Urinary bladder (tissue), 4 donors: ENCODE results near the gene NPAS3. TPM values are rescaled to one million over a fixed set of nuclear protein-coding genes. Genes with fewer than 3 reads are reported as not detected.

Source experiments
- DNase-seq: peaks from one replicate; pipeline ENCODE4 v3.0.0-alpha.2; 2015; ENCODE audit errors: extremely low spot score
- H3K27ac ChIP-seq: one replicate; pipeline ENCODE4 v1.5.1; 2013; ENCODE audit warnings: low read depth, mild to moderate bottlenecking, moderate library complexity
- H3K36me3 ChIP-seq: one replicate; pipeline ENCODE4 v1.6.1; 2013; ENCODE audit warnings: mild to moderate bottlenecking, moderate library complexity; ENCODE audit not compliant: insufficient read depth
- H3K4me1 ChIP-seq: one replicate; pipeline ENCODE4 v1.6.1; 2013; ENCODE audit warnings: mild to moderate bottlenecking, moderate library complexity; ENCODE audit not compliant: insufficient read depth
- H3K4me3 ChIP-seq: one replicate; pipeline ENCODE4 v1.5.1; 2013; ENCODE audit warnings: low read depth, low read length
- WGBS: extraction: QIAGEN DNeasy Blood & Tissue Kit; methylation state at CpG from one replicate; pipeline ENCODE4 v1.1.7; 2013; 5-methylcytosine and 5-hydroxymethylcytosine counted together
- polyA plus RNA-seq: library from polyadenylated mRNA; stranded (reverse); fragments of 200-250 nt; gene quantifications from one replicate; pipeline ENCODE4 v1.2.3, GENCODE V29; 2013
- total RNA-seq: library from RNA; depleted of rRNA; stranded (reverse); fragments of >200 nt; gene quantifications from one replicate; pipeline ENCODE4 v1.2.3, GENCODE V29; 2014
- donor health status: healthy with polysubstance abuse.
- donor health status: healthy.

Gene NPAS3
- total and polyA plus RNA-seq, 2 donors, result 1.0 to 7.1 TPM

DNA sequence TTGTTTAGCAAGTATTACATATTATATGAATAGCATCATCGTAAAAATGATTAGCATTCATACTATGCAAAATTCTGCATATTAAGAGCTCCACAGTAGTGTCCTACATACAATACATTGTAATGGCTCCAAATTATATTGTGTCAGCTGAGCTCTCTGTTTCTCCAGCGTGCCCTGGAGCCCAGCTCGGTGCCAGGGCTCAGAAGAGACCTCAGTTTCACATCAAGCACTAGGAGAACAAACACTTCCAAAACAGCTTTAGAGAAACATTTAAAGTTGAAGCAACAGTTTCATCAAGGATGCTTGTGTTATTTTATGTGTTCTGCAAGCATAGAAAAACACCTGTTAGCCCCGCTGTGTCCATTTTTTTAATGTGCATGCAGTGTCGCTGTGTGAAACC lies 555.3 kb downstream of the NPAS3 start:
- no peak for DNase-seq
- Histone ChIP-seq H3K36me3 (no peaks in the 10 kb centered on the region), H3K27ac (no peak overlapping the region), H3K4me1 (no peaks in the 10 kb centered on the region), H3K4me3 (no peak overlapping the region)
- WGBS, result 88% methylated on average over 5 of the region's 5 CpGs

DNA sequence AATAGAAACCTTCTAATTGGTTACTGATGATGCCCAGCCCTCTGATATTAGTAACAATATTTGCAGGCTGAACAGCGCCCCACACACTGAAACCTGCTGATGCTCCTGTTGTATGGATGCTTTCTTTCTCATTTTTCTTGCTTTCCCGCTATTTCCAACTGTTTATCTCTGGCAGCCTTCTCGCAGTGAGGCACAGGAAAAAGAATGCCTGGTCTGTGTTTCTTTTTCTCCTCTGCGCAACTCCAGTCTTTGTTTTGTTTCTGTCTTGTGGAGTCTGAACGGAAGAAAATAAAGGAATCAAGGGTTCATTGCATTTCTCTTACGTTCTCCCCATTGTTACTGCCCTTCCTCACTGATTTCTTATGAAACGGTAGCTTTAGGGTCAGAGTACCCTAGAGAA lies 561.0 kb downstream of the NPAS3 start:
- Histone ChIP-seq H3K4me3 (peak overlapping the region; percentile 21), H3K27ac (no peak overlapping the region), H3K36me3 (no peaks in the 10 kb centered on the region), H3K4me1 (no peaks in the 10 kb centered on the region)
- no peak for DNase-seq
- WGBS, result 50% methylated on average over 7 of the region's 7 CpGs

GRCh38 chr14:33504246-33505099 lies 565.8 kb downstream of the NPAS3 start:
- no peaks in the 10 kb centered on the region for H3K36me3 ChIP-seq
- H3K27ac ChIP-seq, result no peak overlapping the region
- H3K4me1 ChIP-seq, result no peaks in the 10 kb centered on the region
- no peak for DNase-seq
- no peak overlapping the region for H3K4me3 ChIP-seq
- 77% methylated on average over 5 of the region's 5 CpGs for WGBS

GRCh38 chr14:33505266-33505962 lies 566.7 kb downstream of the NPAS3 start:
- 93% methylated on average over 4 of the region's 4 CpGs for WGBS
- H3K27ac ChIP-seq, result no peak overlapping the region
- no peaks in the 10 kb centered on the region for H3K36me3 ChIP-seq
- H3K4me1 ChIP-seq, result no peaks in the 10 kb centered on the region
- no peak overlapping the region for H3K4me3 ChIP-seq
- DNase-seq, result no peak

- H3K27ac ChIP-seq, result no peak overlapping the region
- no peak for DNase-seq
- H3K36me3 ChIP-seq, result no peaks in the 10 kb centered on the region
- 92% methylated on average over 6 of the region's 6 CpGs for WGBS
- H3K4me3 ChIP-seq, result no peak overlapping the region
- H3K4me1 ChIP-seq, result no peaks in the 10 kb centered on the region
Observed at GRCh38 chr14:33505963-33506329, 567.3 kb downstream of the NPAS3 start.

DNA sequence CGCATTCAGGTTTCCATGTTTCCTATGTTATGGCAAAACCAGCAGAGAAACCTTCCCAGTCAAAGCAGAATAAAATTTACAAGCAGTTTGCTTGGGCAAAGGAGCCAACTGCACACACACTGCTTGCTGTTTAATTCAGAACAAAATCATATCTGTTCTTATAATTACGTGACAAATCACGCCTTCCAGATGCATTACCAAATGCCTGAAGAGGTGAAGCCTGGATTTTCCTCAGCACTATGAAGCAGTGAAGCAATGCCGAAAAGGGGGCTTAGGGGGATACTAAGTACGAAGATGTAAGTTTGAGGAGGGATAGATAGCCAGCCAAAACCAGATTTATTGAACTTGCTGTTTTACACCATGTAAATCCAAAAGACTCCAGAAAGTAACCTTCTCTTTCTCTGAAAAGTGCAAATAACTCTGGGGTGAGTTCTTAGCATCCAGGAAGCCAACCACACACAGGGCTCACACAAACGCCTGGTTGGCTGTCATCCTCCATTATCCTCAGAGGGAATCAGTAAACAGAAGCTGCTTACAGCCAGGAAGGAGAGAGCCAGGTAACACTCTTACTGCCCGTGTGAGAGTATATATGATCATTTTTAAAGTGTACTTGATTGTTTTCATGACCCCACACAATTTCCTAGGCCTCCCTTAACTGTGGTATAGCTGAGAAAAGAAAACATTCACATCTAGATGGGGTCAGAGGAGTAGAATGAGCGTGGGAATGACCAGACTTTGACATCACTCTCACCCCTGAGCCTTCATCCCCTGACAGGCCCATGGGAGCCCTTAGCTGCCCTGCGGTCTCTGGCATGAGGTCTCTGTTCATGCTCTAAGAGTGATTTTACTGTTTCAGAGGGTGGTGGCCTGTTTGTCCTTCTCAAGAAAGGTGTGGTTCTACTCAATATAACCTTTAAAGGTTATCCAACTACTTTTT lies 569.7 kb downstream of the NPAS3 start:
- no peak for DNase-seq
- WGBS, result 83% methylated on average over 9 of the region's 9 CpGs
- H3K27ac ChIP-seq, result no peak overlapping the region
- no peak overlapping the region for H3K4me3 ChIP-seq
- no peaks in the 10 kb centered on the region for H3K4me1 ChIP-seq
- no peaks in the 10 kb centered on the region for H3K36me3 ChIP-seq

- Histone ChIP-seq H3K4me3 (no peak overlapping the region), H3K36me3 (no peaks in the 10 kb centered on the region), H3K27ac (no peak overlapping the region), H3K4me1 (no peaks in the 10 kb centered on the region)
- WGBS, result 94% methylated on average over 3 of the region's 3 CpGs
- no peak for DNase-seq
Observed at GRCh38 chr14:33509454-33509853, 570.8 kb downstream of the NPAS3 start.

DNA sequence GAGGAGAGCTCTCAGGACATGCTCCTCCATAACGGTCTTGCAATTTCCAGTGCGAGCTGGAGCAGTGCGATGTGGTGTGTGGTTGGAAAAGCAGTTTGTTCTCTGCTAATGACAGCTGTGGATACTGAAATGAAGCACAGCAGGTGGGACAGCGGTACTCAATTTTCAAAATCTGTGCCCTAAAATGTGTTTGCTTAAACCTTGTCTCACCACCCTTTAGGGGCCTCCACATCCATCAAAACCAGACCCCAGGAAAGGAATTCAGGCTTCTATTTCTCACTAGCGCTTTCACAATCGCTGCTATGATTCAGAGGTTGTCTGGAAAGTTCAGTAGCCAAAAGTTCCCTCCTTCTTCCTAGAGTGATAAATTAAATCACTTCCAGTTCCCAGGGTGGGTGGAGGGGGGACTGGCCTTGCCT lies 571.4 kb downstream of the NPAS3 start:
- H3K27ac ChIP-seq, result no peak overlapping the region
- no peak overlapping the region for H3K4me3 ChIP-seq
- no peaks in the 10 kb centered on the region for H3K36me3 ChIP-seq
- 79% methylated on average over 6 of the region's 6 CpGs for WGBS
- no peak for DNase-seq
- H3K4me1 ChIP-seq, result no peaks in the 10 kb centered on the region

GRCh38 chr14:33510991-33511390 lies 572.3 kb downstream of the NPAS3 start:
- DNase-seq, result no peak
- 98% methylated on average over 3 of the region's 3 CpGs for WGBS
- no peak overlapping the region for H3K27ac ChIP-seq
- H3K4me3 ChIP-seq, result no peak overlapping the region
- H3K36me3 ChIP-seq, result no peaks in the 10 kb centered on the region
- H3K4me1 ChIP-seq, result no peaks in the 10 kb centered on the region

DNA sequence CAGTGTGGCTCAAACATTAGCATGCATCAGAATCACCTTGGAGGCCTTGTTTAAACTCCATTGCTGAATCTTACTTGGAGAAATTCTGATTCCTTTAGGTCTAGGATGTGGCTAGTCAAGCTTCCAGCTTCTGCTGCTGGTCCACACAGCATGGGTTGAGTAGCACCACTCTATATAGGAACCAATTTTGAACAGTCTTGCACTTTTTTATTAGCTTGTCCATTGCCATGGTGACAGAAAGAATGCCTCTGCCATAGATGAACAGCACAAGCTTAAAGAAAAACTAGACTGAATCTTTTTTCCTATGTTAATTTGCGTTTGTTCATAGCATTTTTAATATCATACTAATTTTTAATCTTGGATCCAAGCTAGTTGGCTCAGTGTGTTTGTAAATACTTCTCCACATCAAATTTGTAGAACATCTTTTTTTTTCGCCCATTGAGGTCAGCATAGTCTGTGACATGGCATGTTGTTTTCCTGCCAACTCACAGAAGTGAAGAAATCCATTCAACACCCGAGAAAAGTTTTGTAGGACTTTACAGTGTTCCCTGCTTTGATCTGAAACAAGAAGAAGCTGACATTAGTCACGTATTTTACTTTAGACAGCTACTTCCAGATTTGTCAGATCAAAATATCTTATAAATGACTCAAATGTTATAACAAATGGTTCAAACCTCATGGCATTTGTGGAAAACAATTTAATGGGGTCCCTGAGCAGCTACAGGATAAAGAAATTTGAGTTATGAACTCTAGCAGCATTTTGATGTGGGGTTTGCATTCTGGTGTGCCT lies 573.4 kb downstream of the NPAS3 start:
- no peak overlapping the region for H3K27ac ChIP-seq
- no peak overlapping the region for H3K4me3 ChIP-seq
- WGBS, result 60% methylated on average over 4 of the region's 4 CpGs
- no peak for DNase-seq
- no peaks in the 10 kb centered on the region for H3K36me3 ChIP-seq
- no peaks in the 10 kb centered on the region for H3K4me1 ChIP-seq

DNA sequence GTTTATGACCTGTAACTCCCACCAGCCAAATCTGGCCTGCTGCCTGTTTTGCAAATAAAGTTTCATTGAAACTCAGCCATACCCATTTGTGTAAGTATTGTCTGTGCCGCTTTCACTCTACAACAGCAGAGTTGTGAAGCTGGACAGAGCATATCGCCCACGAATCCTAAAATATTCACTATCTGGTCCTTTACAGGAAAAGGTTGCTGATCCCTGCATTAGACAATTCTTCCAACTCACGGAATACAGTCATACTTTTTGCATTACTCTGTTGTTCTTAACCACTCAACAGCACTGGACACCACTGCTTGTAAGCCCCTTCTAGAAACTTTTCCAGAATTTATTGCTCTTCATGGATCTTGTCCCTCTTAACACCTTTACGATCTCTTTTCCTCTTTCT lies 576.8 kb downstream of the NPAS3 start:
- H3K27ac ChIP-seq, result no peak overlapping the region
- 79% methylated on average over 5 of the region's 5 CpGs for WGBS
- no peaks in the 10 kb centered on the region for H3K36me3 ChIP-seq
- H3K4me1 ChIP-seq, result no peaks in the 10 kb centered on the region
- no peak for DNase-seq
- no peak overlapping the region for H3K4me3 ChIP-seq

- H3K4me3 ChIP-seq, result no peak overlapping the region
- H3K27ac ChIP-seq, result no peak overlapping the region
- no peaks in the 10 kb centered on the region for H3K36me3 ChIP-seq
- H3K4me1 ChIP-seq, result no peaks in the 10 kb centered on the region
- 93% methylated on average over 3 of the region's 3 CpGs for WGBS
- DNase-seq, result no peak
Observed at GRCh38 chr14:33515899-33516298, 577.2 kb downstream of the NPAS3 start.

GRCh38 chr14:33516898-33517436 lies 578.3 kb downstream of the NPAS3 start:
- H3K36me3 ChIP-seq, result no peaks in the 10 kb centered on the region
- no peak overlapping the region for H3K4me3 ChIP-seq
- no peaks in the 10 kb centered on the region for H3K4me1 ChIP-seq
- DNase-seq, result no peak
- 87% methylated on average over 5 of the region's 5 CpGs for WGBS
- H3K27ac ChIP-seq, result no peak overlapping the region
